Measurements from ENCODE around the gene IMMP2L. TPM values are rescaled to one million over a fixed set of nuclear protein-coding genes. Genes with fewer than 3 reads are reported as not detected.

Gene IMMP2L
- total RNA-seq, 1 experiment from 2014 or later, result 8.8 TPM

DNA sequence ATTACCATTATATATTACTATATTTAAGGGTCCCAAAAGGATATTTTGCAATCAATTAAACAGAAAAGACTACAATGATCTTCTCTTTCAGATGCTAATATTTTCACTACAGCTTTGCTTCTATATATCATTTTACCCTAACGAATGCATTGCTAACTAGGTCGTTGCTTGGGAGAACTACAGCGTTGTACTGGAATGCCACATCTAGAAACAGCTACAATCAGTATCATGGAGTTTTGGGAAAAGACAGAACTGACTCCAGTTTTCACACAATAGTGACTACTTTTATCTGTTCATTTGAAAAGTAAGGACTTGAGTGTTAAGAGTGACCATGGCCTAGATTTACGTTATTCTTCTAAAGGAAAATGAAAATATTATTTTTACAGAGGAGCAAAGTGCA is 432.9 kb downstream of the IMMP2L start:
- TF ChIP-seq TCF7L2 (IDR thresholded peaks at IDR 0.05; ENCODE audit: low read depth, low read length) (no peak), POLR2AphosphoS5 (IDR thresholded peaks at IDR 0.05; ENCODE audit: low read depth, low read length) (no peak), SIN3A (IDR thresholded peaks at IDR 0.05; ENCODE audit: borderline replicate concordance, insufficient read depth, low read depth, low read length) (no peak)
- TF ChIP-seq, protein P1, sequence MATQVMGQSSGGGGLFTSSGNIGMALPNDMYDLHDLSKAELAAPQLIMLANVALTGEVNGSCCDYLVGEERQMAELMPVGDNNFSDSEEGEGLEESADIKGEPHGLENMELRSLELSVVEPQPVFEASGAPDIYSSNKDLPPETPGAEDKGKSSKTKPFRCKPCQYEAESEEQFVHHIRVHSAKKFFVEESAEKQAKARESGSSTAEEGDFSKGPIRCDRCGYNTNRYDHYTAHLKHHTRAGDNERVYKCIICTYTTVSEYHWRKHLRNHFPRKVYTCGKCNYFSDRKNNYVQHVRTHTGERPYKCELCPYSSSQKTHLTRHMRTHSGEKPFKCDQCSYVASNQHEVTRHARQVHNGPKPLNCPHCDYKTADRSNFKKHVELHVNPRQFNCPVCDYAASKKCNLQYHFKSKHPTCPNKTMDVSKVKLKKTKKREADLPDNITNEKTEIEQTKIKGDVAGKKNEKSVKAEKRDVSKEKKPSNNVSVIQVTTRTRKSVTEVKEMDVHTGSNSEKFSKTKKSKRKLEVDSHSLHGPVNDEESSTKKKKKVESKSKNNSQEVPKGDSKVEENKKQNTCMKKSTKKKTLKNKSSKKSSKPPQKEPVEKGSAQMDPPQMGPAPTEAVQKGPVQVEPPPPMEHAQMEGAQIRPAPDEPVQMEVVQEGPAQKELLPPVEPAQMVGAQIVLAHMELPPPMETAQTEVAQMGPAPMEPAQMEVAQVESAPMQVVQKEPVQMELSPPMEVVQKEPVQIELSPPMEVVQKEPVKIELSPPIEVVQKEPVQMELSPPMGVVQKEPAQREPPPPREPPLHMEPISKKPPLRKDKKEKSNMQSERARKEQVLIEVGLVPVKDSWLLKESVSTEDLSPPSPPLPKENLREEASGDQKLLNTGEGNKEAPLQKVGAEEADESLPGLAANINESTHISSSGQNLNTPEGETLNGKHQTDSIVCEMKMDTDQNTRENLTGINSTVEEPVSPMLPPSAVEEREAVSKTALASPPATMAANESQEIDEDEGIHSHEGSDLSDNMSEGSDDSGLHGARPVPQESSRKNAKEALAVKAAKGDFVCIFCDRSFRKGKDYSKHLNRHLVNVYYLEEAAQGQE (IDR thresholded peaks at IDR 0.05; ENCODE audit: insufficient read depth in 1 of 2, low read depth in 2 of 2, low read length in 1 of 2), result no peak
- TF ChIP-seq, protein P2, sequence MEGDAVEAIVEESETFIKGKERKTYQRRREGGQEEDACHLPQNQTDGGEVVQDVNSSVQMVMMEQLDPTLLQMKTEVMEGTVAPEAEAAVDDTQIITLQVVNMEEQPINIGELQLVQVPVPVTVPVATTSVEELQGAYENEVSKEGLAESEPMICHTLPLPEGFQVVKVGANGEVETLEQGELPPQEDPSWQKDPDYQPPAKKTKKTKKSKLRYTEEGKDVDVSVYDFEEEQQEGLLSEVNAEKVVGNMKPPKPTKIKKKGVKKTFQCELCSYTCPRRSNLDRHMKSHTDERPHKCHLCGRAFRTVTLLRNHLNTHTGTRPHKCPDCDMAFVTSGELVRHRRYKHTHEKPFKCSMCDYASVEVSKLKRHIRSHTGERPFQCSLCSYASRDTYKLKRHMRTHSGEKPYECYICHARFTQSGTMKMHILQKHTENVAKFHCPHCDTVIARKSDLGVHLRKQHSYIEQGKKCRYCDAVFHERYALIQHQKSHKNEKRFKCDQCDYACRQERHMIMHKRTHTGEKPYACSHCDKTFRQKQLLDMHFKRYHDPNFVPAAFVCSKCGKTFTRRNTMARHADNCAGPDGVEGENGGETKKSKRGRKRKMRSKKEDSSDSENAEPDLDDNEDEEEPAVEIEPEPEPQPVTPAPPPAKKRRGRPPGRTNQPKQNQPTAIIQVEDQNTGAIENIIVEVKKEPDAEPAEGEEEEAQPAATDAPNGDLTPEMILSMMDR (IDR thresholded peaks at IDR 0.05), result no peak
- ChIA-PET CTCF (no interaction called here), POLR2A (no interaction called here)
- Histone ChIP-seq H3K4me1 (ENCODE audit: control insufficient read depth, insufficient read depth, low read length) (no peaks in the 10 kb centered on the region), H3K9me3 (ENCODE audit: control insufficient read depth, insufficient read depth, low read depth, low read length) (no peaks in the 10 kb centered on the region), H3K36me3 (ENCODE audit: control insufficient read depth, insufficient read depth, low read length) (no peaks in the 10 kb centered on the region), H3K27ac (ENCODE audit: low read length) (no peak overlapping the region), H3K4me3 (ENCODE audit: low read depth in 2 of 2, low read length in 2 of 2) (no peak overlapping the region), H3K27me3 (ENCODE audit: control insufficient read depth, insufficient read depth, low read length) (no peaks in the 10 kb centered on the region)
- DNase-seq (ENCODE audit: low read depth, low spot score) (no peak), ATAC-seq (no peak)
- intact Hi-C loops (cut with micrococcal nuclease; ENCODE audit: unreplicated experiment), result no loop called here
- no TSS peak for BruUV-seq (replicated peaks)
- in situ Hi-C loops (cut with HindIII; ENCODE audit: low pct_unique_long_range_greater_than_20kb, low sequenced_read_pairs), result no loop called here

DNA sequence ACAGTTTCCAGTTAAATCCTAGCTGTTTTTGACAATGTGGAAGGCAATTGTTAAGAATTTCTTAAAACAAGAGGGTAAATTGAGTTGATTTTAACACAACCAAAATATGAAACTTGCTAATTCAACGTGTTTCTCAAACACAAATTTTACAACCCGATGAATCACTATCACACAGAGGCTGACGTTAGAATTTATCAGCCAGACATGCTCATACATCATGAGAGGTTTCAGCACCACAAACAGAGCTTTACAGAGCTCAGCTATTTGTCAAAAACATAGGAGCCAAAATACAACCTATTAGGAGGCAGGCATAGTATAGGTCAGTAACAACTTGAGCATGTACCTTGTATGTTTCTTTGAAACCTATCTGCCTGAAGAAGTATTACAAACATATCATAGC is 435.3 kb downstream of the IMMP2L start:
- Histone ChIP-seq H3K36me3 (ENCODE audit: control insufficient read depth, insufficient read depth, low read length) (no peaks in the 10 kb centered on the region), H3K4me1 (ENCODE audit: control insufficient read depth, insufficient read depth, low read length) (no peaks in the 10 kb centered on the region), H3K9me3 (ENCODE audit: control insufficient read depth, insufficient read depth, low read depth, low read length) (no peaks in the 10 kb centered on the region), H3K4me3 (ENCODE audit: low read depth in 2 of 2, low read length in 2 of 2) (no peak overlapping the region), H3K27ac (ENCODE audit: low read length) (no peak overlapping the region), H3K27me3 (ENCODE audit: control insufficient read depth, insufficient read depth, low read length) (no peaks in the 10 kb centered on the region)
- intact Hi-C loops (cut with micrococcal nuclease; ENCODE audit: unreplicated experiment), result no loop called here
- no TSS peak for BruUV-seq (replicated peaks)
- in situ Hi-C loops (cut with HindIII; ENCODE audit: low pct_unique_long_range_greater_than_20kb, low sequenced_read_pairs), result no loop called here
- ATAC-seq, result no peak
- no peak for DNase-seq (ENCODE audit: low read depth, low spot score)
- ChIA-PET POLR2A (no interaction called here), CTCF (no interaction called here)
- TF ChIP-seq SIN3A (IDR thresholded peaks at IDR 0.05; ENCODE audit: borderline replicate concordance, insufficient read depth, low read depth, low read length), result no peak
- TF ChIP-seq, protein P1 (IDR thresholded peaks at IDR 0.05; ENCODE audit: insufficient read depth in 1 of 2, low read depth in 2 of 2, low read length in 1 of 2), result peak; percentile 30 to 49; a peak in 2 of 4 replicates
